GM20000 (cell line): Measurements from ENCODE around the gene CWH43.
A peak's percentile ranks its signal among the peaks of the same experiment; 100 is the strongest.

Experiments
- DNase-seq: peaks from one replicate; pipeline ENCODE4 v3.0.0; 2012; ENCODE audit warnings: low spot score
- CTCF ChIP-seq: IDR thresholded peaks from 2 replicates; pipeline ENCODE4 v1.5.1; 2012; ENCODE audit warnings: mild to moderate bottlenecking, control low read depth; ENCODE audit errors: extremely low read depth, missing control alignments

The CWH43 gene

GRCh38 chr4:48985976-48986653, at the start of gene CWH43:
CWH43 (plus strand) TSS chr4:48986275; CDS start chr4:48986430, 155 bp downstream.
- DNase-seq = no peak
- no peak for TF ChIP-seq CTCF

GRCh38 chr4:48937033-48937432, 49.0 kb upstream of the CWH43 start:
- no peak for DNase-seq

GRCh38 chr4:48938831-48939230, 47.2 kb upstream of the CWH43 start:
- no peak for TF ChIP-seq CTCF
- DNase-seq = no peak

More at GRCh38 chr4:48937033-48937432, 49.0 kb upstream of the CWH43 start:
- no peak for TF ChIP-seq CTCF

GRCh38 chr4:48939785-48940184, 46.3 kb upstream of the CWH43 start:
- no peak for TF ChIP-seq CTCF
- DNase-seq = no peak

- DNase-seq = no peak
Measured at GRCh38 chr4:48943387-48943786, 42.7 kb upstream of the CWH43 start.

GRCh38 chr4:48944252-48944651, 41.8 kb upstream of the CWH43 start:
- no peak for TF ChIP-seq CTCF
- DNase-seq = no peak

More at GRCh38 chr4:48943387-48943786, 42.7 kb upstream of the CWH43 start:
- TF ChIP-seq CTCF = peak; percentile 10

- peak; percentile 34 for DNase-seq
- TF ChIP-seq CTCF = peak; percentile 29
Measured at GRCh38 chr4:48944756-48945241, 41.3 kb upstream of the CWH43 start.
